ENCODE measurements around the gene FAM83B. TPM values are rescaled to one million over a fixed set of nuclear protein-coding genes. Genes with fewer than 3 reads are reported as not detected.

The FAM83B gene
- total RNA-seq, 1 experiment from 2014 or later: 5.7 TPM

DNA sequence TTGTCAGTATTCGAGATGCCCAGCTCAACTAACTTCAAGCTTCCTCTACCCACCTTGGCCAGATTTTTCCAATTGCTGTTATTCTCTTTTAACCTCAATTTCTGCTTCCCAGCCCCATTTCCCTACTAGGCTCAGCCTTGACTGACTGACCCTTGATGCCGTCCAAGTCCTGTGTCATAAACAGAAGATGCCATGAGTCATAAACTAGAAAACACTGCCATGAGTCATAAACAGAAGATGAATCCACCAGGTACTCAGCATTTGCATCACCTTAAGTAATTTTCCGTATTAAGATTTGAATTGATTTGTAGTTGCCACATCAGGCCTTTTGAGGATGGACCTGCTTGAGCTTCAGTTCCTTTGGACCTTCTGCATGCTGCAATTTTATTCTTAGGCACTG, 123.8 kb downstream of the FAM83B start:
- no peak overlapping the region for H3K4me2 ChIP-seq (ENCODE audit: insufficient read depth, insufficient read length, low read length)
- TF ChIP-seq, protein P1, sequence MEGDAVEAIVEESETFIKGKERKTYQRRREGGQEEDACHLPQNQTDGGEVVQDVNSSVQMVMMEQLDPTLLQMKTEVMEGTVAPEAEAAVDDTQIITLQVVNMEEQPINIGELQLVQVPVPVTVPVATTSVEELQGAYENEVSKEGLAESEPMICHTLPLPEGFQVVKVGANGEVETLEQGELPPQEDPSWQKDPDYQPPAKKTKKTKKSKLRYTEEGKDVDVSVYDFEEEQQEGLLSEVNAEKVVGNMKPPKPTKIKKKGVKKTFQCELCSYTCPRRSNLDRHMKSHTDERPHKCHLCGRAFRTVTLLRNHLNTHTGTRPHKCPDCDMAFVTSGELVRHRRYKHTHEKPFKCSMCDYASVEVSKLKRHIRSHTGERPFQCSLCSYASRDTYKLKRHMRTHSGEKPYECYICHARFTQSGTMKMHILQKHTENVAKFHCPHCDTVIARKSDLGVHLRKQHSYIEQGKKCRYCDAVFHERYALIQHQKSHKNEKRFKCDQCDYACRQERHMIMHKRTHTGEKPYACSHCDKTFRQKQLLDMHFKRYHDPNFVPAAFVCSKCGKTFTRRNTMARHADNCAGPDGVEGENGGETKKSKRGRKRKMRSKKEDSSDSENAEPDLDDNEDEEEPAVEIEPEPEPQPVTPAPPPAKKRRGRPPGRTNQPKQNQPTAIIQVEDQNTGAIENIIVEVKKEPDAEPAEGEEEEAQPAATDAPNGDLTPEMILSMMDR (conservative IDR thresholded peaks at IDR 0.05): no peak
- H3K4me1 Mint-ChIP-seq: no peaks in the 10 kb centered on the region

More for the DNA sequence above, 123.8 kb downstream of the FAM83B start:
- Histone ChIP-seq H2BK12ac (ENCODE audit: insufficient read length, low read depth, low read length) (no peak overlapping the region), H4K20me1 (ENCODE audit: control insufficient read depth, insufficient read depth, insufficient read length) (no peaks in the 10 kb centered on the region), H2AFZ (ENCODE audit: low read length) (no peak overlapping the region), H2BK5ac (ENCODE audit: insufficient read length, low read length) (no peak overlapping the region), H2BK120ac (ENCODE audit: low read depth, low read length, poor library complexity, severe bottlenecking) (no peak overlapping the region), H3K27ac (ENCODE audit: insufficient read length, low read depth, low read length) (no peak overlapping the region), H3K27me3 (ENCODE audit: insufficient read depth, low read length) (no peaks in the 10 kb centered on the region), H2BK20ac (ENCODE audit: low read depth, low read length, poor library complexity, severe bottlenecking) (no peak overlapping the region), H3K9ac (ENCODE audit: extremely low read depth, insufficient read length, low read length) (no peak overlapping the region), H3K56ac (ENCODE audit: insufficient read length, low read depth, low read length) (no peak overlapping the region), H4K91ac (ENCODE audit: insufficient read length, low read depth, low read length) (no peak overlapping the region), H3K23ac (ENCODE audit: insufficient read length, low read depth, low read length) (no peak overlapping the region), H3K4me1 (ENCODE audit: insufficient read depth, low read length) (no peaks in the 10 kb centered on the region), H3T11ph (ENCODE audit: low read length) (no peak overlapping the region), H3K79me1 (ENCODE audit: insufficient read depth, low read depth, low read length, poor library complexity, severe bottlenecking) (no peaks in the 10 kb centered on the region), H2AK5ac (ENCODE audit: insufficient read length, low read length) (no peak overlapping the region), H3K9me3 (ENCODE audit: control insufficient read depth, low read depth, low read length) (no peaks in the 10 kb centered on the region), H4K5ac (ENCODE audit: insufficient read length, low read depth, low read length) (no peak overlapping the region), H3K79me2 (ENCODE audit: insufficient read depth, low read length) (no peaks in the 10 kb centered on the region), H3K18ac (ENCODE audit: insufficient read length, low read depth, low read length) (no peak overlapping the region), H2BK15ac (ENCODE audit: low read depth, low read length) (no peak overlapping the region), H3K14ac (ENCODE audit: insufficient read depth, low read length) (no peak overlapping the region), H3K4ac (ENCODE audit: low read depth, low read length) (no peak overlapping the region), H3K23me2 (ENCODE audit: insufficient read length, low read depth, low read length, poor library complexity, severe bottlenecking) (no peaks in the 10 kb centered on the region), H4K8ac (replicated peaks; ENCODE audit: insufficient read length, low read depth, low read length) (no peak overlapping the region)
- H3K4me3 Mint-ChIP-seq: no peak overlapping the region
- no peaks in the 10 kb centered on the region for H3K9me3 Mint-ChIP-seq
- no peak for DNase-seq
- WGBS (ENCODE audit: extremely low coverage, insufficient read length, low lambda C conversion rate): no CpG with 5 or more reads among the region's 3 CpGs
- H3K36me3 Mint-ChIP-seq (ENCODE audit: insufficient read depth in 1 of 3, low read depth in 3 of 3): no peaks in the 10 kb centered on the region
- no peak overlapping the region; a peak in 1 of 7 replicates for H3K27ac Mint-ChIP-seq
- no peaks in the 10 kb centered on the region for H3K27me3 Mint-ChIP-seq (ENCODE audit: low read depth)

Measured in H9 (cell line).